Testis (tissue), 2 donors: Measurements from ENCODE around the gene COL9A1.
A peak's percentile ranks its signal among the peaks of the same experiment; 100 is the strongest.

Experiments used
- POLR2A ChIP-seq: fragments of 450-650 bp; IDR thresholded peaks from one replicate; pipeline ENCODE4 v1.6.1; 2017; ENCODE audit warnings: antibody characterized with exemption, mild to moderate bottlenecking, moderate library complexity
- TF ChIP-seq, protein P1 (sequence below), 3 experiments: fragments of 450-650 bp in 2 of 3; fragments of 200-600 bp in 1 of 3; sonication (generic) in 1 of 3; IDR thresholded peaks; one replicate each; pipeline ENCODE4 v1.5.1; 2016 to 2019; ENCODE audit warnings: antibody characterized with exemption in 3 of 3, mild to moderate bottlenecking in 2 of 3, moderate library complexity in 1 of 3

DNA sequence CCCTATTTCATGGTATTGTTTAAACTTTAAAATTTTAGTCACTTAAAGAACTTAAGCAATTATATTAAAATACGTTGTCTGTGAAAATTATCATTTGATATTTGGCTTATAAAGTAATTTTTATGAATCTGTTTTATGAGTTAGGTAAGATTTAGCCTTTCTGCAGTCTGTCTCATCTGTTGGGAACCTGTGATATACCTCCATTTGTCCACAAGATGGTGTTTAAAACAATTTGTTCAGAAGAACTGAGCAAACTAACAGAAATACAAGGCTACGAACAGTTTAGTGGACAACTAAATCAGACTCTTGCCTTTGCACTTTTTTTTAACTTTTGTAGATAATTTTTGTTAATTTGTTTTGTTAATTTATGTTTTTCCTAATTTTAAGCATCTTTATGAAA lies 92.4 kb downstream of the COL9A1 start:
- TF ChIP-seq, protein P1, sequence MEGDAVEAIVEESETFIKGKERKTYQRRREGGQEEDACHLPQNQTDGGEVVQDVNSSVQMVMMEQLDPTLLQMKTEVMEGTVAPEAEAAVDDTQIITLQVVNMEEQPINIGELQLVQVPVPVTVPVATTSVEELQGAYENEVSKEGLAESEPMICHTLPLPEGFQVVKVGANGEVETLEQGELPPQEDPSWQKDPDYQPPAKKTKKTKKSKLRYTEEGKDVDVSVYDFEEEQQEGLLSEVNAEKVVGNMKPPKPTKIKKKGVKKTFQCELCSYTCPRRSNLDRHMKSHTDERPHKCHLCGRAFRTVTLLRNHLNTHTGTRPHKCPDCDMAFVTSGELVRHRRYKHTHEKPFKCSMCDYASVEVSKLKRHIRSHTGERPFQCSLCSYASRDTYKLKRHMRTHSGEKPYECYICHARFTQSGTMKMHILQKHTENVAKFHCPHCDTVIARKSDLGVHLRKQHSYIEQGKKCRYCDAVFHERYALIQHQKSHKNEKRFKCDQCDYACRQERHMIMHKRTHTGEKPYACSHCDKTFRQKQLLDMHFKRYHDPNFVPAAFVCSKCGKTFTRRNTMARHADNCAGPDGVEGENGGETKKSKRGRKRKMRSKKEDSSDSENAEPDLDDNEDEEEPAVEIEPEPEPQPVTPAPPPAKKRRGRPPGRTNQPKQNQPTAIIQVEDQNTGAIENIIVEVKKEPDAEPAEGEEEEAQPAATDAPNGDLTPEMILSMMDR (IDR thresholded peaks at IDR 0.05) = peak in 1 of 3 experiments; percentile 9
- no peak for TF ChIP-seq POLR2A
